ENCODE results near the gene NELFB.

NELFB gene

GRCh38 chr9:137303893-137304382 is 48.8 kb downstream of the NELFB start:
- DNase-seq = no peak

GRCh38 chr9:137304383-137305059 is 49.4 kb downstream of the NELFB start:
- no peak for DNase-seq

GRCh38 chr9:137305060-137305797 is 50.1 kb downstream of the NELFB start:
- DNase-seq = peak; percentile 74

- no peak for DNase-seq
These were observed 50.6 kb downstream of the NELFB start for GRCh38 chr9:137305798-137306065.

GRCh38 chr9:137306066-137306849 is 51.1 kb downstream of the NELFB start:
- DNase-seq = no peak

- DNase-seq = no peak
These were observed 51.7 kb downstream of the NELFB start for GRCh38 chr9:137306850-137307254.

- DNase-seq = no peak
These were observed 52.3 kb downstream of the NELFB start for GRCh38 chr9:137307255-137308056.

GRCh38 chr9:137308057-137308619 is 53.0 kb downstream of the NELFB start:
- no peak for DNase-seq

GRCh38 chr9:137309368-137310188 is 54.5 kb downstream of the NELFB start:
- no peak for DNase-seq

GRCh38 chr9:137310189-137311052 is 55.3 kb downstream of the NELFB start:
- DNase-seq = no peak

GRCh38 chr9:137311171-137311985 is 56.3 kb downstream of the NELFB start:
- peak; percentile 45 for DNase-seq

- DNase-seq = no peak
These were observed 57.1 kb downstream of the NELFB start for GRCh38 chr9:137311986-137312851.

GRCh38 chr9:137312852-137313325 is 57.8 kb downstream of the NELFB start:
- no peak for DNase-seq

GRCh38 chr9:137313326-137313936 is 58.3 kb downstream of the NELFB start:
- no peak for DNase-seq

- no peak for DNase-seq
These were observed 58.9 kb downstream of the NELFB start for GRCh38 chr9:137313956-137314560.

- no peak for DNase-seq
These were observed 59.7 kb downstream of the NELFB start for GRCh38 chr9:137314561-137315560.

Data from CD4-positive, alpha-beta T cell treated with Interleukin-6 for 4 hours (primary cell).